Peyer's patch (tissue), 4 donors: ENCODE data around the gene DDI2.

Experiments
- CTCF ChIP-seq, 6 experiments: fragments of 450-650 bp in 4 of 6; fragments of 200-600 bp in 2 of 6; sonication (generic) in 1 of 6; IDR thresholded peaks; one replicate each; pipeline ENCODE4 v1.5.1; 2017 to 2019; ENCODE audit warnings: antibody characterized with exemption in 6 of 6, mild to moderate bottlenecking in 3 of 6, moderate library complexity in 1 of 6
- POLR2A ChIP-seq, 2 donors: fragments of 450-650 bp; IDR thresholded peaks; one replicate each; pipeline ENCODE4 v1.5.1; 2017; ENCODE audit warnings: antibody characterized with exemption in 2 of 2, mild to moderate bottlenecking in 2 of 2, moderate library complexity in 2 of 2

GRCh38 chr1:15701784-15702183, 84.5 kb downstream of the DDI2 start:
- TF ChIP-seq CTCF (IDR thresholded peaks at IDR 0.05) = no peak
- TF ChIP-seq POLR2A (IDR thresholded peaks at IDR 0.05) = no peak
